Measurements from ENCODE around the gene SLIT3.

Gene SLIT3

GRCh38 chr5:168985454-168985853 is 315.5 kb downstream of the SLIT3 start:
- DNase-seq, result no peak

- DNase-seq, result no peak
Measured at GRCh38 chr5:168984135-168984675, 316.7 kb downstream of the SLIT3 start.

- DNase-seq, result no peak
Measured at GRCh38 chr5:168979135-168979534, 321.8 kb downstream of the SLIT3 start.

GRCh38 chr5:168978500-168978899 is 322.4 kb downstream of the SLIT3 start:
- DNase-seq, result no peak

- no peak for DNase-seq
Measured at GRCh38 chr5:168978015-168978414, 322.9 kb downstream of the SLIT3 start.

DNA sequence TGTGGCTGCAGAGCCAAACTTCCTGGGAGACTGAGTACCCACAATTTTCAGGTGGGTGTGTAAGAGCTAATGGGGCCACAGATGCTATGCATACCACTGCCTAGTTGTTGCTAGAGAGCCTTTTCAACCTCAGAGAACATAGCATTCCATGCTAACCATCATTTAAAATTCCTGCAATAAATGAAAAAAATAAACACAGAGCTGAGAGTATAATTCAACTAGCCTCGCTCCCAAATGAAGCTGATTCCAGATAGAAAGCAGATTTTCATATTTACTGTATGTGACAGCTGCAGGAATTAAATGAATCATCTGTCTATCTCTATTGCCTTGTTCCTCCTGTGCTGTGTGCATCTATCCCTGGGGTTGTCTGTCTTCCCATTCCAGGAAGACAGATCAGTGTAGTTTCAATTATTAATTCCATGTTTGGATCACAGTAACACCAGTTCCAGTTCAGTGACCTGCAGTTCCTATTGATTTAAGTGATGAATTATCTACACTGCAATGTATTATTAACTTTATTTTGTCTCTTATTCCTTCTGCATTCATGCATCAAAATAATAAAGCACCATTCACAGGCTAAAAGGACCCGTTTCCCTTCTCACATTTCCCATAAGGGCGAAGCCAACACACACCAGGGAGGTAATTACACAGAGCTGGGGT is 324.5 kb downstream of the SLIT3 start:
- DNase-seq, result no peak

DNA sequence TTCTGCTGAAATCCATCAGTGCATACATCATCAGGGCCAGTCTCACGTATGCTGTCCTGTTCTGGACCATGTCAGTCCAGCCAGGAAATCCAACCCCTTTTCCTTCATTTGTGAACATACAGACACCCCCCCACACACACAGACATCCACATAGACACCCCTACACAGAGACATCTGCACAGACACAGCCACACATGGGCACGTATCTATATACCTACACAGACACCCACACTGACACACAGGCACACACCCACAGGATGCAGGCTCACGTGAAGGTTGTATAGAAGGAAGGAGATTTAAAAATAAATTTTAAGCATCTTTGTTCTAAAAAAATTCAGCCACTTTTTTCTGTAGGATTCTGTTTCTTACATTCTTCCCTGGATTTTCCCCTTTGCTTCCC is 325.6 kb downstream of the SLIT3 start:
- DNase-seq, result no peak

GRCh38 chr5:168974082-168974481 is 326.9 kb downstream of the SLIT3 start:
- no peak for DNase-seq

DNA sequence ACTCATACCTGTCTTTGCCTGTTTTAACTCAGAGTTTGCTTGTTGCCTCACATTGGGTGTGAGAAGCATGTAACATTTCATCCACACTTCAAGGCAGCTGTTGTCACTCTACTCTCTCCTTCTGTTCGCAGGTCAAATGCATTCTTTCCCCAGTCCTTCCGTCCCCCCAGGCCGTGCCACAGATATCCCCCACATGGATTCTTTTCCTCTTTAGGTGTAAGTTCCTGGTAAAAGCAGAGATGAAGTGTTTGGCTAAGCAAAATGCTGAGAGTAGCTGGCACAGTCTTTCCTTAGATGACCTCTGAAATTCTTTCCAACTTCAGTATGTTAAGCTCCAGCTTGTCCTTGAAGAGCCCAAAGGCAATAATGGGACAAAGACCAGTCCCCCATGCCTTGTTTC is 328.2 kb downstream of the SLIT3 start:
- no peak for DNase-seq

DNA sequence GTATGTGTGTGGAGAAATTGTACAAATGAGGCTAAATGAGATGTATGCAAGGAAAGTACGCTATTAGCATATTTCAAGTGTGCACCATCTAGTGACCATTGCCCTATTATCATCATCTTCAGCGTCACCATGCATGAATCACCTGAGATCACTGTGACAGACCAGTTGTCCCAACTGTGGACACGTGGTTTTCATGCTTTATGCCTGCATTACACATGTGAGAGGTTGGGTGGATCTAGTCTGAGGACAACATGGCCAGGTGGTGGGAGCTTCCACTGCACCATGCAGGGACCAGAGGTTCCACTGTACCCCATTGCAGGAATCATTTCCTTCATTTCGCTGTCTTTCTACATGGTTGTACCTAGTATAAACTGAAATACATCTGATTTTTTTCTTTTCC is 329.8 kb downstream of the SLIT3 start:
- no peak for DNase-seq

DNA sequence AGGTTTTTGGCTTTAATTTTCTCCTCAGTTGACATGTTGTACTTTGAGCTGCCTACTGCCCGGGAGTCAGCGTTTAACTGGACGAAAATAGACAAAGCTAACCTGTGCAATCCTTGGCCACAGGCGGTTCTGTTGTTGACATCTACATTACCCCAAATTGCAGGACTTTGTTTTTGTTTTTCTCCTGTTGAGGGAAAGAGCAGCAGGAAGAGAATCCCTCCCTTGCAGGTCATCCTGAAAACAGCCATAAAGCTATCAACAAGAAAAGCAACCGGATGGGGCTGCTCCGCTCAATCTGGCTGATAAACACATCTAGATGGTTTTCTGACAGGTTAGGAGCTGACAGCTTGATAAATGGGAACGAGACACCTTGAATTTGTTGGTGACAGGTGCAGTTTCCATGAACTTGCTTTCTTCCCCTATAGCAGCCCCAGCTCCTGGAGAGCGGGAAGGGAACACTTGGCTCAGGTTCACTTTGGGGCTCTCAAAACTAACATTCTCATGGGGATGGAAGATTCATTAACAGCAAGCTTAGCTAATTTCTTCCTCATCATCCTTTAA is 331.5 kb downstream of the SLIT3 start:
- no peak for DNase-seq

- DNase-seq, result no peak
Measured at GRCh38 chr5:168967882-168968620, 332.9 kb downstream of the SLIT3 start.

GRCh38 chr5:168965638-168966037 is 335.3 kb downstream of the SLIT3 start:
- no peak for DNase-seq

DNA sequence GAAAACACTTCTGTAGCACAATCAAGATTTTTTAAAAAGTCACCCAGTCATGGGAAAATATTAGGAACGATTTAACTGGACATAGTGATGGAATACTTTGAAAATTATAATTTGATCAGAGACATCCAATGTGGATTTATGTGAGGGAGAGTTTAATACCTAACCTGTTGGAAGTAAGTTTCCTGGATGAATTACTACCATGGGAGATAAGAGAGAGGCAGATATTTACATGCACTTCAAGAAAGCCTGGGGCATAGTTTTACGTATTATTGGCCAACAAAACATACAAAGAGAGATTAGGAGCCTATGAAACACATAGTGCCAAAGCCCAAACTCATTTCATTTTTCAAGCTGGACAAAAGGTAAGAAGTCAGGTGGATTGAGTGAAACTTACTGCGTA is 336.8 kb downstream of the SLIT3 start:
- DNase-seq, result no peak

- DNase-seq, result no peak
Measured at GRCh38 chr5:168962306-168962705, 338.6 kb downstream of the SLIT3 start.

DNA sequence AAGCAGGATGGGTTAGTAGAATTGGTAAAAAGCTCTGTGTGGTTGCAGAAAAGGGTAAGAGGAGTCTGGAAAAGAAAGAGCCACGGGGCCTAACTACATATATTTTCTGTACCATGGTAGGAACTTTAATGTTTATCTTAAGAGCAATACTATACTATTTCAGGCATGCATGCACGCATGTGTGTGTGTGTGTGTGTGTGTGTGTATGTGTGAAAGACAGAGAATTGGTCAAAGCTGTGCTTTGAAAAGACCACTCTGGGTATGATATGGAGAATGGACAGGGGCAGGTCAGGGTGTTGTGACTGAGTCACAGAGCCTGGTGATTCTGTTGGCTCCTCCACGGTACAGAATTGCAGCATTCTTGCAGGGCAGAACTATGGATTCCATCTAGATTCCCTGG is 339.3 kb downstream of the SLIT3 start:
- no peak for DNase-seq

- no peak for DNase-seq
Measured at GRCh38 chr5:168960497-168960896, 340.4 kb downstream of the SLIT3 start.

GRCh38 chr5:168953351-168953750 is 347.6 kb downstream of the SLIT3 start:
- DNase-seq, result no peak

GRCh38 chr5:168952196-168952595 is 348.7 kb downstream of the SLIT3 start:
- no peak for DNase-seq

- no peak for DNase-seq
Measured at GRCh38 chr5:168951769-168952168, 349.2 kb downstream of the SLIT3 start.

DNA sequence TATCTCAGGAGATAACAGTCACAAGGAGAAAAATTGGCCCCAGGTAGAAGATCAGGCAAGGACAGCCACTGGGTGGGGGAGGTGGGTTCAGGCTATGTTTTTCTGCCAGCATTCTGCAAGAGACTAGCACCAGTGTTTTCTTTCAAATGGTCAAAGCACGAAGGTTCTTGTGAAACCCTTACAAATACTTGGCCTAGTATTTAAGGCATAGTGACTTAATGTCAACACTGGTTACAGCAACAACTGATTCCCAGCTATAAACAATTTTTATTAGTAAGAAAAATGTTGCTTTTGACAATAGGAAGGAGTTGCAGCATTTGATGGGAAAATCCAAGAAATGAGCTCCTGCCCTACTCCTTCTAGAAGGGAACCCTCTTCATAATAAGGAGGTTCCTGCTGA is 349.6 kb downstream of the SLIT3 start:
- DNase-seq, result no peak

DNA sequence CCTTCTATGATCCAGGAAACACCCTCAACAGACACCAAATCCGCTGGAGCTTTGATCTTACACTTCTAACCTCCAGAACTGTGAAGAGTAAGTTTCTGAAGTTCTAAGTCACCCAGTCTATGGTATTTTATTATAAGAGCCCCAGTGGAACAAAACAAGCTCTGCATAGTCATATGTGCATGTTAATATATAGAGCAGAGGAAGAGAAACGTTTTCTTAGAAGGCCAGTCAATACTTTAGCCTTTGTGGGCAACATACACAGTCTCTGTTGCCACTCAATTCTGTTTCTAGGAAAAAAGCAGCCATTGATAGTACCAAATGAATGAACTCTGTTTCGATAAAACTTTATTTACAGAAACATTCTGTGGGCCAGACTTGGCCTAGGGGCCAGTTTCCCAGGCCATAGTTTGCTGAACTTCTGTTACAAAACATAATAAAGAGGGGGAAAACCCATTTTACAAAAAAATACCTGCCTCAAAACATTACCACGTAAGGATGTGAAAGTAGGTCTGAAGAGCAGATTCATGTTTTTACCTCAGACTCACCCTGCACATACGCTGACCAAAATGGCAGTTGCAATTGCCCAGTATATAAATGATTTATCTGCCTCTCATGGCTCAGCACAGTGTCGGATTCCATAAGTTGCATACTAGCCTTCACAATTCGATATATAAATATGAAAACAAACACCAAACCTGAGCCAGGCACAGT is 350.5 kb downstream of the SLIT3 start:
- DNase-seq, result no peak

- no peak for DNase-seq
Measured at GRCh38 chr5:168948746-168949145, 352.2 kb downstream of the SLIT3 start.

Measured in left hindlimb (tissue), 1 donor.